Endothelial cell of umbilical vein (primary cell): ENCODE data around the gene CACNA1E. TPM values are rescaled to one million over a fixed set of nuclear protein-coding genes. Genes with fewer than 3 reads are reported as not detected.

Source experiments
- BruUV-seq: library from RNA; stranded (reverse); fragments of 400-500 nt; replicated peaks from 2 replicates; lab custom pipeline; 2021; lab: Mats Ljungman, UMichigan
- CTCF ChIA-PET: fragments of 300-600, 350-600 bp; sonication (Branson Sonifier 250); formaldehyde crosslinking; loops from one replicate; lab custom pipeline; 2021; ENCODE audit warnings: antibody characterized with exemption, inconsistent platforms; lab: Charles Lee
- POLR2A ChIA-PET: fragments of 300-600, 350-600 bp; sonication (Branson Sonifier 250); formaldehyde crosslinking; loops from one replicate; lab custom pipeline; 2021; ENCODE audit warnings: antibody characterized with exemption, inconsistent platforms; lab: Charles Lee
- DNase-seq: peaks from one replicate; pipeline ENCODE4 v3.0.0-alpha.2; 2011; ENCODE audit warnings: low read depth, low spot score
- FAIRE-seq: peaks from 2 replicates; lab custom pipeline; 2011; peaks lifted over from hg19 to GRCh38; lab: Jason Lieb, UNC
- H2AFZ ChIP-seq: 2 replicates; pipeline ENCODE4 v1.6.0; 2012; ENCODE audit warnings: low read depth, low read length, control low read depth, inconsistent platforms
- H3K27ac ChIP-seq: 2 replicates; pipeline ENCODE4 v1.5.1; 2011; ENCODE audit warnings: low read depth, mild to moderate bottlenecking, control low read depth, low read length, moderate library complexity; ENCODE audit not compliant: insufficient read depth
- H3K27me3 ChIP-seq, 2 experiments: 2 replicates each; pipeline versions ENCODE4 v1.6.0 to v1.6.1; 2011; ENCODE audit warnings: low read length in 2 of 2, mixed read lengths in 1 of 2; ENCODE audit not compliant: control insufficient read depth in 2 of 2, insufficient read depth in 2 of 2
- H3K36me3 ChIP-seq, 2 experiments: 2 replicates in 1 of 2; 3 replicates in 1 of 2; pipeline ENCODE4 v1.5.1; 2011; ENCODE audit warnings: low read length in 2 of 2, mild to moderate bottlenecking in 1 of 2, moderate library complexity in 1 of 2; ENCODE audit not compliant: control insufficient read depth in 2 of 2, insufficient read depth in 2 of 2; ENCODE audit errors: extremely low read depth in 1 of 2
- H3K4me1 ChIP-seq: 3 replicates; pipeline ENCODE4 v1.5.1; 2011; ENCODE audit warnings: mild to moderate bottlenecking, low read length; ENCODE audit not compliant: control insufficient read depth, insufficient read depth; ENCODE audit errors: extremely low read depth
- H3K4me2 ChIP-seq: 2 replicates; pipeline ENCODE4 v1.6.1; 2011; ENCODE audit warnings: low read length, control low read depth, mixed read lengths; ENCODE audit not compliant: insufficient read depth
- H3K4me3 ChIP-seq, 3 experiments: fragments of 200-600 bp in 1 of 3; sonication (generic), shearing (Covaris generic) in 1 of 3; replicated peaks in 1 of 3; 2 replicates each; pipeline ENCODE4 v1.5.1; 2011 to 2016; ENCODE audit warnings: control low read depth in 3 of 3, low read length in 3 of 3, mild to moderate bottlenecking in 2 of 3, inconsistent platforms in 1 of 3, low read depth in 1 of 3, moderate library complexity in 1 of 3; ENCODE audit not compliant: insufficient read depth in 1 of 3
- H3K79me2 ChIP-seq: 2 replicates; pipeline ENCODE4 v1.6.0; 2012; ENCODE audit warnings: low read length, inconsistent platforms; ENCODE audit not compliant: control insufficient read depth, insufficient read depth
- H3K9ac ChIP-seq: replicated peaks from 2 replicates; pipeline ENCODE3; 2011; ENCODE audit warnings: low read length, control low read depth; ENCODE audit not compliant: insufficient read depth; ENCODE audit errors: extremely low read depth
- H3K9me1 ChIP-seq: replicated peaks from 3 replicates; pipeline ENCODE4 v1.6.0; 2011; ENCODE audit warnings: mild to moderate bottlenecking, low read length; ENCODE audit not compliant: control insufficient read depth, insufficient read depth; ENCODE audit errors: extremely low read depth
- H3K9me3 ChIP-seq: replicated peaks from 2 replicates; pipeline ENCODE4 v1.5.1; 2012; ENCODE audit warnings: low read length, inconsistent platforms; ENCODE audit not compliant: control insufficient read depth, insufficient read depth
- H4K20me1 ChIP-seq: replicated peaks from 2 replicates; pipeline ENCODE3; 2011; ENCODE audit warnings: mild to moderate bottlenecking, low read length; ENCODE audit not compliant: control insufficient read depth, insufficient read depth; ENCODE audit errors: extremely low read depth
- CTCF ChIP-seq, 2 donors: IDR thresholded peaks; 1 replicate in 1 of 2; 2 replicates in 1 of 2; pipeline ENCODE4 v1.5.1; 2011; ENCODE audit warnings: low read length in 2 of 2, mild to moderate bottlenecking in 2 of 2, moderate library complexity in 2 of 2, control low read depth in 1 of 2, inconsistent platforms in 1 of 2, low read depth in 1 of 2; ENCODE audit not compliant: insufficient read depth in 1 of 2; ENCODE audit errors: extremely low read depth in 1 of 2
- EZH2 ChIP-seq: IDR thresholded peaks from 2 replicates; pipeline ENCODE4 v1.6.1; 2012; ENCODE audit warnings: borderline replicate concordance, low read depth, mild to moderate bottlenecking, moderate library complexity, low read length, inconsistent platforms; ENCODE audit not compliant: severe bottlenecking
- FOS ChIP-seq: IDR thresholded peaks from 2 replicates; pipeline ENCODE4 v1.6.1; 2011; ENCODE audit warnings: mild to moderate bottlenecking, low read length, moderate library complexity, borderline replicate concordance; ENCODE audit not compliant: insufficient read depth
- GATA2 ChIP-seq: IDR thresholded peaks from 2 replicates; pipeline ENCODE4 v1.7.0; 2011; ENCODE audit warnings: low read depth, mild to moderate bottlenecking, moderate library complexity, mixed read lengths, low read length; ENCODE audit not compliant: insufficient read length, insufficient read depth
- JUN ChIP-seq: IDR thresholded peaks from 2 replicates; pipeline ENCODE4 v1.6.1; 2011; ENCODE audit warnings: borderline replicate concordance, low read depth; ENCODE audit not compliant: insufficient read length, insufficient read depth
- MAX ChIP-seq: IDR thresholded peaks from 2 replicates; pipeline ENCODE4 v1.6.1; 2011; ENCODE audit not compliant: insufficient read depth, insufficient read length
- MYC ChIP-seq: IDR thresholded peaks from one replicate; pipeline ENCODE4 v1.6.1; 2011; ENCODE audit warnings: mild to moderate bottlenecking, low read depth, low read length
- POLR2A ChIP-seq: IDR thresholded peaks from 2 replicates; pipeline ENCODE4 v1.6.1; 2012; ENCODE audit warnings: low read depth, mild to moderate bottlenecking, control low read depth, low read length
- POLR2AphosphoS5 ChIP-seq: IDR thresholded peaks from 2 replicates; pipeline ENCODE4 v1.6.1; 2012; ENCODE audit warnings: low read depth, mild to moderate bottlenecking, control low read depth, low read length, moderate library complexity; ENCODE audit not compliant: insufficient read depth
- dilution Hi-C: fragments of 300-500 bp; cut with MboI; formaldehyde crosslinking; loops from one replicate; pipeline ENCODE4 v1.15.0; 2019; ENCODE audit warnings: low sequenced_read_pairs; ENCODE audit not compliant: extremely low pct_ligation_motif_present
- intact Hi-C: fragments of 100-400 bp; cut with micrococcal nuclease; formaldehyde crosslinking; loops from one replicate; pipeline ENCODE4 v1.10.0; 2022
- polyA plus RNA-seq, 4 experiments: library from polyadenylated mRNA; depleted of rRNA in 3 of 4; stranded (reverse) in 3 of 4; unstranded in 1 of 4; fragments of >200 nt; gene quantifications; 2 replicates each; pipeline versions ENCODE4 v1.2.1 to v1.2.3, GENCODE V29; 2011 to 2012; ENCODE audit warnings: missing spikeins in 1 of 4
- total RNA-seq: library from RNA; stranded (reverse); gene quantifications from 2 replicates; pipeline ENCODE4 v1.2.3, GENCODE V29; 2021

Gene CACNA1E
- total and polyA plus RNA-seq, 2 donors (not counting 3 experiments of a cell fraction or from before 2014, with no cell fraction given): not detected

GRCh38 chr1:181588631-181589030, 105.3 kb downstream of the CACNA1E start:
- no TSS peak for BruUV-seq
- no peaks in the 10 kb centered on the region for H3K79me2 ChIP-seq
- no peaks in the 10 kb centered on the region for H4K20me1 ChIP-seq
- dilution Hi-C loops (no loop called here), intact Hi-C loops (no loop called here)
- H2AFZ ChIP-seq: no peak overlapping the region
- TF ChIP-seq EZH2: no peak
- no peak overlapping the region for H3K27ac ChIP-seq
- no peak for FAIRE-seq
- no peaks in the 10 kb centered on the region for H3K36me3 ChIP-seq
- H3K9me3 ChIP-seq: no peaks in the 10 kb centered on the region
- H3K4me1 ChIP-seq: no peaks in the 10 kb centered on the region
- H3K4me3 ChIP-seq: no peak overlapping the region
- CTCF ChIA-PET: no interaction called here
- no peak overlapping the region for H3K4me2 ChIP-seq
- no peak for DNase-seq
- POLR2A ChIA-PET: no interaction called here
- H3K9me1 ChIP-seq: no peaks in the 10 kb centered on the region
- H3K9ac ChIP-seq: no peak overlapping the region
- no peaks in the 10 kb centered on the region for H3K27me3 ChIP-seq

- H3K27me3 ChIP-seq: no peaks in the 10 kb centered on the region
- CTCF ChIA-PET: no interaction called here
These were observed 109.0 kb downstream of the CACNA1E start for GRCh38 chr1:181592255-181592859.

More at GRCh38 chr1:181592255-181592859, 109.0 kb downstream of the CACNA1E start:
- intact Hi-C loops (no loop called here), dilution Hi-C loops (no loop called here)
- H3K9me1 ChIP-seq: no peaks in the 10 kb centered on the region
- no peak overlapping the region for H3K9ac ChIP-seq
- H3K79me2 ChIP-seq: no peaks in the 10 kb centered on the region
- H3K4me3 ChIP-seq: no peak overlapping the region
- no peaks in the 10 kb centered on the region for H3K4me1 ChIP-seq
- H3K4me2 ChIP-seq: no peak overlapping the region
- no peaks in the 10 kb centered on the region for H3K36me3 ChIP-seq
- H2AFZ ChIP-seq: no peak overlapping the region
- DNase-seq (no peak), FAIRE-seq (no peak)
- POLR2A ChIA-PET: no interaction called here
- no peaks in the 10 kb centered on the region for H4K20me1 ChIP-seq
- no peak overlapping the region for H3K27ac ChIP-seq
- no TSS peak for BruUV-seq
- no peaks in the 10 kb centered on the region for H3K9me3 ChIP-seq
- TF ChIP-seq EZH2 (no peak), MYC (no peak), GATA2 (no peak), POLR2A (no peak), FOS (no peak), JUN (no peak), POLR2AphosphoS5 (no peak), CTCF (IDR thresholded peaks at IDR 0.05; ENCODE audit: extremely low read depth in 1 of 2, insufficient read depth in 1 of 2, low read depth in 1 of 2, low read length in 2 of 2) (no peak), MAX (no peak)
